ENCODE measurements around the gene KNSTRN.

GRCh38 chr15:40381818-40382529, 547 bp upstream of the KNSTRN start:
- TF ChIP-seq CTCF (IDR thresholded peaks at IDR 0.05) = no peak
- TF ChIP-seq POLR2A (IDR thresholded peaks at IDR 0.05) = no peak
